22Rv1 (cell line): ENCODE results near the gene SH2D4B.

Experiments used
- CTCF ChIP-seq: fragments of 450-650 bp; IDR thresholded peaks from 2 replicates; pipeline ENCODE4 v1.5.1; 2017; ENCODE audit warnings: mild to moderate bottlenecking
- ZFX ChIP-seq: fragments of 450-650 bp; IDR thresholded peaks from 2 replicates; pipeline ENCODE4 v1.6.1; 2017; ENCODE audit warnings: antibody characterized with exemption, borderline replicate concordance

- no peak for TF ChIP-seq ZFX
- no peak for TF ChIP-seq CTCF
Observed at GRCh38 chr10:80544316-80544953, 6.7 kb downstream of the SH2D4B start.
